ENCODE data around the gene RELN.

GRCh38 chr7:103795787-103796186, 193.7 kb downstream of the RELN start:
- TF ChIP-seq CTCF (IDR thresholded peaks at IDR 0.05 in 4 of 5, conservative IDR thresholded peaks at IDR 0.05 in 1 of 5): no peak
- no peak for TF ChIP-seq POLR2A (IDR thresholded peaks at IDR 0.05)

Measured in gastrocnemius medialis (tissue), 4 donors.